PC-3 (cell line): ENCODE data around the gene ATP7A. TPM values are rescaled to one million over a fixed set of nuclear protein-coding genes. Genes with fewer than 3 reads are reported as not detected.

Experiments
- ATAC-seq: fragments of 200-7000 bp; cut with Tn5 transposase; 2 replicates; pipeline ENCODE4 v1.9.1; 2020; ENCODE audit warnings: mild to moderate bottlenecking, moderate library complexity
- BruUV-seq: library from RNA; stranded (reverse); fragments of 400-500 nt; replicated peaks from 2 replicates; lab custom pipeline; 2021; lab: Mats Ljungman, UMichigan
- CTCF ChIA-PET: fragments of 300-600 bp; sonication (Branson Sonifier 250); formaldehyde crosslinking; loops from one replicate; lab custom pipeline; 2022; ENCODE audit warnings: antibody characterized with exemption; lab: Charles Lee
- POLR2A ChIA-PET: fragments of 300-600 bp; sonication (Branson Sonifier 250); formaldehyde crosslinking; loops from one replicate; lab custom pipeline; 2022; ENCODE audit warnings: antibody characterized with exemption; ENCODE audit not compliant: unreplicated experiment; lab: Charles Lee
- DNase-seq: peaks from one replicate; pipeline ENCODE4 v3.0.0-alpha.2; 2015
- H2AFZ ChIP-seq: fragments of 300-600 bp; sonication (generic); 2 replicates; pipeline ENCODE4 v1.6.0; 2016; ENCODE audit warnings: antibody characterized with exemption, low read length
- H3F3A ChIP-seq: fragments of 300-600 bp; sonication (generic); one replicate; pipeline ENCODE4 v1.6.0; 2017; ENCODE audit warnings: antibody characterized with exemption, low read length, control low read depth, mild to moderate bottlenecking; ENCODE audit not compliant: unreplicated experiment
- H3K27ac ChIP-seq: fragments of 300-600 bp; sonication (generic); 2 replicates; pipeline ENCODE4 v1.5.1; 2016; ENCODE audit warnings: mild to moderate bottlenecking, low read length
- H3K27me3 ChIP-seq: fragments of 300-600 bp; sonication (generic); 2 replicates; pipeline ENCODE4 v1.6.1; 2016; ENCODE audit warnings: low read length, mixed read lengths
- H3K36me3 ChIP-seq: fragments of 300-600 bp; sonication (generic); 2 replicates; pipeline ENCODE4 v1.6.1; 2016; ENCODE audit warnings: low read depth, mixed run types, low read length, mixed read lengths
- H3K4me1 ChIP-seq: fragments of 300-600 bp; sonication (generic); 2 replicates; pipeline ENCODE4 v1.5.1; 2016; ENCODE audit warnings: low read length; ENCODE audit not compliant: insufficient read depth
- H3K4me2 ChIP-seq: fragments of 300-600 bp; sonication (generic); 2 replicates; pipeline ENCODE4 v1.6.0; 2016; ENCODE audit warnings: low read length
- H3K4me3 ChIP-seq: fragments of 300-600 bp; sonication (generic); 2 replicates; pipeline ENCODE4 v1.5.1; 2016; ENCODE audit warnings: mild to moderate bottlenecking, low read length, mixed read lengths
- H3K79me2 ChIP-seq: fragments of 300-600 bp; sonication (generic); 2 replicates; pipeline ENCODE4 v1.6.1; 2017; ENCODE audit warnings: low read length, mixed read lengths
- H3K9ac ChIP-seq: fragments of 300-600 bp; sonication (generic); 2 replicates; pipeline ENCODE4 v1.6.0; 2016; ENCODE audit warnings: mild to moderate bottlenecking, low read length
- H3K9me2 ChIP-seq: fragments of 300-600 bp; sonication (generic); replicated peaks from 2 replicates; pipeline ENCODE4 v1.6.1; 2016; ENCODE audit warnings: mixed run types, low read length, mixed read lengths
- H3K9me3 ChIP-seq: fragments of 300-600 bp; sonication (generic); 2 replicates; pipeline ENCODE4 v1.6.1; 2016; ENCODE audit warnings: low read length, mixed read lengths
- H4K20me1 ChIP-seq: fragments of 300-600 bp; sonication (generic); 2 replicates; pipeline ENCODE4 v1.6.1; 2016; ENCODE audit warnings: low read length, mixed read lengths
- EZH2 ChIP-seq: fragments of 300-600 bp; sonication (generic); IDR thresholded peaks from one replicate; pipeline ENCODE4 v1.6.1; 2017; ENCODE audit warnings: antibody characterized with exemption, mild to moderate bottlenecking, low read length; ENCODE audit not compliant: unreplicated experiment
- EZH2phosphoT487 ChIP-seq: fragments of 300-600 bp; sonication (generic); IDR thresholded peaks from 2 replicates; pipeline ENCODE4 v1.6.1; 2018; ENCODE audit warnings: mild to moderate bottlenecking, antibody characterized with exemption, low read length, borderline replicate concordance
- intact Hi-C: fragments of 100-400 bp; cut with micrococcal nuclease; formaldehyde crosslinking; loops from 2 replicates; pipeline ENCODE4 v1.9.0; 2023
- total RNA-seq: library from RNA; depleted of rRNA; stranded (reverse); fragments of >200 nt; gene quantifications from 2 replicates; pipeline ENCODE4 v1.2.3, GENCODE V29; 2014
- TF ChIP-seq, protein P1 (sequence below): fragments of 300-600 bp; sonication (generic); conservative IDR thresholded peaks from 2 replicates; pipeline ENCODE4 v1.5.1; 2017; ENCODE audit warnings: antibody characterized with exemption, low read depth, mild to moderate bottlenecking, low read length

Gene ATP7A
- total RNA-seq, 1 experiment from 2014 or later: 3.4 TPM

DNA sequence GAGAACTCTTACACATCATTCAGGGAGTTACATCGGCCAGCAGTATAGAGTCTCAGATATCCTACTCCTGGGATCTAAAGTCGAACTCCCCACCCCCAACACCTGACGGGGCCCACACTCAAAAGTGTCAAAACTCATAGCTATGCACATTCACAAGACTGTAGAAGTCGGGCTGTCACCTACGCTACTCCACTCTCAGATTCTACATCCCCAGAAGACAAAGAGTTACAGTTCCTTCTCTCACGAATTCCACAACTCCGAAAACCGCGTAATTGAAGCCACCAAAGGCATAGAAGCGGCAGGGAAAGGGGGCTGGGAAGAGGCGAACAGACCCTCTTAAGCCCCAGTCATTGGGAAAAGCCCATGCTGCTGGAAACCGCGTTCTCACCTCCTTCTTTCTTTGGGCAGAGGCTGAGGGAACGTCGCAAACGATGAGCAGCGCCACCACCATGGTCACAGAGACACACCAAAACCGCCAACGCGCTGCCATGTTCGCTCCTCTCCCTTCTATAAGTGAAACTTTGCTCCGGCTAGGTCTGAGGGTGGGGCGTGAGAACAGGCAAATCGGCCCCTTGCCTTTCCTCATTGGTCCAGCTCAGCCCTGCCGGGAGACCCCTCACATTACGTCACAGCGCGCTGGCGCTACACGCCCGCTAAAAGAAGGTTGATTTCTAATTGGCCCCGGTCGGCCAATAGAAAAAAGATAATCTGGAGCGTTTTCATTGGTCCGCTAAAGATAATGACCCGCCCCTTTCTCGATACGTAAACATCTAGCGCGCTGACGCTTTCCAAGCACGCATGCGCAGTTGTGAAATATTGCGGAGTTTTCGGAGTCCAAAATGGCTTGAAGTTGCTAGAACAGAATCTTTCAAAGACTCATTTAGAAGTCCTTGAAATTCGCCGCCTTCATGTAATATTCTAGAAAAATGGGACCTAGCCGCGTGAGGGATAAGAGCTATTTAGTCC lies 15.3 kb upstream of the ATP7A start, which contains the start of gene MAGT1:
Gene MAGT1, minus strand, starts transcription at position 515 of the 966 bp plus-strand sequence. Its CDS starts 25 bp downstream, at position 490.
- TF ChIP-seq EZH2 (no peak), EZH2phosphoT487 (no peak)
- TF ChIP-seq, protein P1, sequence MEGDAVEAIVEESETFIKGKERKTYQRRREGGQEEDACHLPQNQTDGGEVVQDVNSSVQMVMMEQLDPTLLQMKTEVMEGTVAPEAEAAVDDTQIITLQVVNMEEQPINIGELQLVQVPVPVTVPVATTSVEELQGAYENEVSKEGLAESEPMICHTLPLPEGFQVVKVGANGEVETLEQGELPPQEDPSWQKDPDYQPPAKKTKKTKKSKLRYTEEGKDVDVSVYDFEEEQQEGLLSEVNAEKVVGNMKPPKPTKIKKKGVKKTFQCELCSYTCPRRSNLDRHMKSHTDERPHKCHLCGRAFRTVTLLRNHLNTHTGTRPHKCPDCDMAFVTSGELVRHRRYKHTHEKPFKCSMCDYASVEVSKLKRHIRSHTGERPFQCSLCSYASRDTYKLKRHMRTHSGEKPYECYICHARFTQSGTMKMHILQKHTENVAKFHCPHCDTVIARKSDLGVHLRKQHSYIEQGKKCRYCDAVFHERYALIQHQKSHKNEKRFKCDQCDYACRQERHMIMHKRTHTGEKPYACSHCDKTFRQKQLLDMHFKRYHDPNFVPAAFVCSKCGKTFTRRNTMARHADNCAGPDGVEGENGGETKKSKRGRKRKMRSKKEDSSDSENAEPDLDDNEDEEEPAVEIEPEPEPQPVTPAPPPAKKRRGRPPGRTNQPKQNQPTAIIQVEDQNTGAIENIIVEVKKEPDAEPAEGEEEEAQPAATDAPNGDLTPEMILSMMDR: no peak
- H3K9ac ChIP-seq: peak within 1 kb of the TSS; percentile 96
- DNase-seq (peak; percentile 98), ATAC-seq (peak; percentile 91)
- POLR2A ChIA-PET: interaction anchor here (0.5 to 1.0 kb wide), 3 partner anchors 15 to 1468 kb away, joined by 3 to 16 read pairs (median 6); no protein-coding TSS in a partner anchor
- H4K20me1 ChIP-seq: peaks cover 29% of the 10 kb centered on the region
- no peaks in the 10 kb centered on the region for H3K27me3 ChIP-seq
- H3K36me3 ChIP-seq: 0 out of 2 replicates have a peak, but pooled peaks cover under 1% of the 10 kb centered on the region
- peak within 1 kb of the TSS; percentile 84 for H3K27ac ChIP-seq
- intact Hi-C loops: loop anchor here (5.0 to 10.0 kb wide), 5 partner anchors 108 to 453 kb away; partner anchors contain the start of gene ATRX
- peak within 1 kb of the TSS; percentile 92 for H2AFZ ChIP-seq
- no peaks in the 10 kb centered on the region for H3K9me3 ChIP-seq
- H3K9me2 ChIP-seq: no peaks in the 10 kb centered on the region
- H3K4me1 ChIP-seq: peaks cover 11% of the 10 kb centered on the region; the same call in 1 of the 2 replicates
- H3K4me2 ChIP-seq: peak within 1 kb of the TSS; percentile 97
- peak within 1 kb of the TSS; percentile 98 for H3K4me3 ChIP-seq
- no peaks in the 10 kb centered on the region for H3F3A ChIP-seq
- H3K79me2 ChIP-seq: peaks cover 60% of the 10 kb centered on the region
- TSS peak; percentile 70 for BruUV-seq
- CTCF ChIA-PET: no interaction called here

DNA sequence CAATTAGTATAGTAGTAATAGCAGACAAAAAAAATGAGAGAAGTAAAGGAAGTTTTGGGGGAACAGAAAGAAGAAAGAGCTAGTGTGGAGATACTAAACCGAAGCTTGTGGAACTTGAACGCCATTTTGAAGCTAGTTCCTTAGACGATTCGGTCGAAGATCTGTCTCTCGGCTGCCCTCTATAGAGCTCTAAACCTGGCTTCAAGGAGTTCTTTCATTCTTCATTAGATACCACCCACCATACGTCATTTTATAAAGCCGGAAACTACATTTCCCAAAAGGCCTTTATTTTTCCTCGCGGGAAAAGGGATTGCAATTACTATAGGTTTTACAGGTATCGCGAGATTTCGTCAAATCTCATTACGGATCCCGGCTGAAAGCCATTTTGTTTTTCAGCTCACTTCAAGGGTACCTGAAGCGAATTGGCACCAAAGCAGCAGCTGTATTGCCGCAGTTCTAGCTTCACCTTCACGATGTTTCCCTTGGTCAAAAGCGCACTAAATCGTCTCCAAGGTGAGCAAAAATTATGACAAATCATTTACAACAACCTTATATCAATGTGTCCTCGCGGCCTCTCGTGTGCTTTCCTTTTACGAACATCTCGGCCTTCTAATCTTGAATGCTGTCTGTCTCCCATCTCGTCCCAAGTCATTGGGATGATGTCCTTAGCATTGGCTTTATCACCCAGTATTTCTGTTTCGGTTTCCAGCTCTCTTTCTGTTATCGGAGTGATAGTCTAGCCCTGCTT lies 11.2 kb upstream of the ATP7A start, which contains the start of gene COX7B:
Gene COX7B, plus strand, starts transcription at position 388 of the 748 bp plus-strand sequence. Its CDS starts 86 bp downstream, at position 474.
- H3K27me3 ChIP-seq: no peaks in the 10 kb centered on the region
- H3K9me2 ChIP-seq: no peaks in the 10 kb centered on the region
- peak within 1 kb of the TSS; percentile 99 for H3K4me3 ChIP-seq
- H3K79me2 ChIP-seq: peaks cover 53% of the 10 kb centered on the region
- peak within 1 kb of the TSS; percentile 92 for H3K27ac ChIP-seq
- TF ChIP-seq EZH2 (no peak), EZH2phosphoT487 (no peak)
- TF ChIP-seq, protein P1: peak; percentile 60
- peak; percentile 62 for ATAC-seq
- intact Hi-C loops: loop anchor here (5.0 to 10.0 kb wide), 5 partner anchors 112 to 457 kb away; partner anchors contain the start of gene ATRX
- peak within 1 kb of the TSS; percentile 85 for H2AFZ ChIP-seq
- no peaks in the 10 kb centered on the region for H3F3A ChIP-seq
- no peaks in the 10 kb centered on the region for H3K9me3 ChIP-seq
- H3K36me3 ChIP-seq: peaks cover 30% of the 10 kb centered on the region
- ChIA-PET CTCF (interaction anchor here (0.6 to 1.0 kb wide), 4 partner anchors 130 to 1006 kb away, joined by 3 to 9 read pairs (median 5); no protein-coding TSS in a partner anchor), POLR2A (interaction anchor here (0.5 to 1.0 kb wide), 8 partner anchors 8 to 1726 kb away, joined by 3 to 5 read pairs (median 4); no protein-coding TSS in a partner anchor)
- peak; percentile 99 for DNase-seq
- BruUV-seq: no TSS peak
- peak within 1 kb of the TSS; percentile 99 for H3K4me2 ChIP-seq
- peaks cover 8% of the 10 kb centered on the region; the same call in 1 of the 2 replicates for H3K4me1 ChIP-seq
- peak within 1 kb of the TSS; percentile 99 for H3K9ac ChIP-seq
- peaks cover 34% of the 10 kb centered on the region for H4K20me1 ChIP-seq
